HCT116 (cell line): ENCODE results near the gene MYH11. TPM values are rescaled to one million over a fixed set of nuclear protein-coding genes. Genes with fewer than 3 reads are reported as not detected.

Source experiments
- ATAC-seq: fragments of 200-7000 bp; cut with Tn5 transposase; 2 replicates; pipeline ENCODE4 v1.9.1; 2020; ENCODE audit warnings: mild to moderate bottlenecking, moderate library complexity
- BruUV-seq: library from RNA; stranded (reverse); fragments of 400-500 nt; replicated peaks from 2 replicates; lab custom pipeline; 2021; lab: Mats Ljungman, UMichigan
- CTCF ChIA-PET: fragments of 300-600 bp; sonication (Branson Sonifier 250); formaldehyde crosslinking; loops from one replicate; lab custom pipeline; 2021; ENCODE audit warnings: antibody characterized with exemption; lab: Charles Lee
- POLR2A ChIA-PET: fragments of 300-600, 350-600 bp; sonication (Branson Sonifier 250); formaldehyde crosslinking; loops from one replicate; lab custom pipeline; 2021; ENCODE audit warnings: antibody characterized with exemption; lab: Charles Lee
- RAD21 ChIA-PET, 2 experiments: fragments of 300-600 bp; sonication (Branson Sonifier 250); formaldehyde crosslinking; loops; one replicate each; lab custom pipeline; 2023; ENCODE audit warnings: low total read pairs in 2 of 2; ENCODE audit not compliant: uncharacterized antibody in 2 of 2, unreplicated experiment in 2 of 2, low non-redundant PET in 1 of 2; lab: Charles Lee
- DNase-seq: peaks from one replicate; pipeline ENCODE4 v3.0.0-alpha.2; 2010; ENCODE audit warnings: low read depth, low spot score
- H2AFZ ChIP-seq: fragments of 200-600 bp; shearing (Covaris generic), sonication (generic); 2 replicates; pipeline ENCODE4 v1.6.1; 2017; ENCODE audit warnings: low read depth, mixed run types, mixed read lengths, antibody characterized with exemption, low read length; ENCODE audit not compliant: poor library complexity, severe bottlenecking
- H3K27ac ChIP-seq: 2 replicates; pipeline ENCODE4 v1.5.1; 2012; ENCODE audit warnings: low read depth, low read length
- H3K27me3 ChIP-seq: fragments of 200-600 bp; sonication (generic); 2 replicates; pipeline ENCODE4 v1.6.1; 2016; ENCODE audit warnings: mixed run types, low read length, mixed read lengths; ENCODE audit not compliant: insufficient read depth
- H3K36me3 ChIP-seq, 2 experiments: fragments of 200-500 bp in 1 of 2; fragments of 200-600 bp in 1 of 2; sonication (Bioruptor generic) in 1 of 2; sonication (generic) in 1 of 2; 2 replicates each; pipeline versions ENCODE4 v1.5.1 to v1.6.1; 2014 to 2016; ENCODE audit warnings: low read length in 2 of 2, inconsistent platforms in 1 of 2, mixed read lengths in 1 of 2, mixed run types in 1 of 2; ENCODE audit not compliant: insufficient read depth in 2 of 2, control insufficient read depth in 1 of 2
- H3K4me1 ChIP-seq, 2 experiments: fragments of 200-600 bp in 1 of 2; sonication (generic) in 1 of 2; 2 replicates each; pipeline versions ENCODE4 v1.5.1 to v1.6.1; 2012 to 2017; ENCODE audit warnings: low read length in 2 of 2, inconsistent platforms in 1 of 2, mild to moderate bottlenecking in 1 of 2, mixed read lengths in 1 of 2, mixed run types in 1 of 2, moderate library complexity in 1 of 2; ENCODE audit not compliant: insufficient read depth in 2 of 2, control insufficient read depth in 1 of 2
- H3K4me2 ChIP-seq: fragments of 200-600 bp; sonication (generic); 2 replicates; pipeline ENCODE4 v1.6.1; 2017; ENCODE audit warnings: mixed run types, low read length, mixed read lengths
- H3K4me3 ChIP-seq, 2 experiments: fragments of 200-600 bp in 1 of 2; sonication (generic) in 1 of 2; replicated peaks in 1 of 2; 2 replicates each; pipeline ENCODE4 v1.5.1; 2011 to 2016; ENCODE audit warnings: low read length in 2 of 2, control low read depth in 1 of 2, low read depth in 1 of 2, mild to moderate bottlenecking in 1 of 2, mixed read lengths in 1 of 2, mixed run types in 1 of 2
- H3K79me2 ChIP-seq: fragments of 200-600 bp; sonication (generic); 2 replicates; pipeline ENCODE4 v1.6.1; 2017; ENCODE audit warnings: mild to moderate bottlenecking, mixed run types, low read length, moderate library complexity, mixed read lengths; ENCODE audit not compliant: insufficient read depth
- H3K9ac ChIP-seq: fragments of 200-600 bp; sonication (generic); 2 replicates; pipeline ENCODE4 v1.6.1; 2016; ENCODE audit warnings: low read length, mixed read lengths
- H3K9me2 ChIP-seq: fragments of 200-600 bp; sonication (generic), shearing (Covaris generic); 2 replicates; pipeline ENCODE4 v1.6.1; 2017; ENCODE audit warnings: mixed run types, mild to moderate bottlenecking, moderate library complexity; ENCODE audit not compliant: insufficient read depth
- H3K9me3 ChIP-seq, 2 experiments: fragments of 200-500 bp in 1 of 2; fragments of 200-600 bp in 1 of 2; sonication (Bioruptor generic) in 1 of 2; sonication (generic) in 1 of 2; 2 replicates each; pipeline ENCODE4 v1.6.1; 2014 to 2017; ENCODE audit warnings: low read length in 2 of 2, mixed read lengths in 2 of 2, inconsistent platforms in 1 of 2, low read depth in 1 of 2, mild to moderate bottlenecking in 1 of 2, mixed run types in 1 of 2, moderate library complexity in 1 of 2; ENCODE audit not compliant: control insufficient read depth in 1 of 2, insufficient read depth in 1 of 2
- H4K20me1 ChIP-seq: fragments of 200-600 bp; sonication (generic), shearing (Covaris generic); 2 replicates; pipeline ENCODE4 v1.6.1; 2017; ENCODE audit warnings: mixed run types, mild to moderate bottlenecking, moderate library complexity; ENCODE audit not compliant: insufficient read depth
- CBX3 ChIP-seq: IDR thresholded peaks from 2 replicates; pipeline ENCODE4 v1.6.1; 2012; ENCODE audit warnings: low read depth
- CTCF ChIP-seq, 3 experiments: fragments of 200-600 bp in 1 of 3; sonication (generic) in 1 of 3; IDR thresholded peaks in 2 of 3; conservative IDR thresholded peaks in 1 of 3; 2 replicates each; pipeline ENCODE4 v1.5.1; 2012 to 2017; ENCODE audit warnings: low read depth in 2 of 3, low read length in 2 of 3, antibody characterized with exemption in 1 of 3, borderline replicate concordance in 1 of 3, control low read depth in 1 of 3, mild to moderate bottlenecking in 1 of 3, mixed read lengths in 1 of 3, mixed run types in 1 of 3, moderate library complexity in 1 of 3; ENCODE audit not compliant: insufficient read depth in 1 of 3
- FOSL1 ChIP-seq: IDR thresholded peaks from 2 replicates; pipeline ENCODE4 v1.6.1; 2012; ENCODE audit warnings: low read depth
- RAD21 ChIP-seq: IDR thresholded peaks from 2 replicates; pipeline ENCODE4 v1.6.1; 2012; ENCODE audit warnings: low read depth, mild to moderate bottlenecking
- ZNF274 ChIP-seq: fragments of 200-500 bp; sonication (Bioruptor generic); IDR thresholded peaks from 2 replicates; pipeline ENCODE4 v1.6.1; 2014; ENCODE audit warnings: mild to moderate bottlenecking, low read depth, low read length, inconsistent platforms
- intact Hi-C: fragments of 100-400 bp; cut with micrococcal nuclease; formaldehyde crosslinking; loops from 2 replicates; pipeline ENCODE4 v1.10.0; 2022
- total RNA-seq: library from RNA; stranded (reverse); gene quantifications from one replicate; pipeline ENCODE4 v1.2.1, GENCODE V29; 2021; ENCODE audit not compliant: unreplicated experiment

Gene MYH11
- total RNA-seq, 1 experiment from 2014 or later = 0.61 TPM

DNA sequence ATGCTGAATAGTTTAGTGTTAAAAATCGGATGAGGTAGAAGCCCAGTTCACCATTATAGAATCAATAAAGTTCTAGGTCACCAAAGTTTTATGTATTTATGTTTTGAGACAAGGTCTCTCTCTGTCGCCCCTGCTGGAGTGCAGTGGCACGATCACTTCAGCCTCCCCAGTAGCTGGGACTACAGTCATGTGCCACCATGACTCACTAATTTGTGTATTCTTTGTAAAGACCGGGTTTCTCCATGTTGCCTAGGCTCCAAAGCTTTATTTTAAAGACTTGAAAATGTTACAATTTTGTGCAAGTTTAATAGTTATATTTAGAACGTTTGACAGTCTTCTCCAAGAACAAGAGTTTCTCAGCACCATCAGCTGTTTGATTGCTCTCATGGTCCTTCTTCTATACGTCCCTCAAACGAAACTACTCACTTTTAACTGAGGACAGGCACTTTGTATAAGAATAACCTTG, 174.7 kb downstream of the MYH11 start:
- ChIA-PET CTCF (interaction anchor here (0.7 to 1.6 kb wide), 7 partner anchors 11 to 180 kb away, joined by 3 to 6 read pairs (median 3); no protein-coding TSS in a partner anchor), POLR2A (interaction anchor here (1.3 kb wide), 1 partner anchor 91 kb away, joined by 3 read pairs; no protein-coding TSS in a partner anchor)

More for the DNA sequence above, 174.7 kb downstream of the MYH11 start:
- Histone ChIP-seq H3K4me1 (peaks cover 0 to 9% of the 10 kb centered on the region in 2 experiments; a peak in 2 of 4 replicates), H2AFZ (no peak overlapping the region), H3K4me3 (no peak overlapping the region), H3K27ac (no peak overlapping the region), H3K9ac (no peak overlapping the region), H4K20me1 (no peaks in the 10 kb centered on the region), H3K27me3 (no peaks in the 10 kb centered on the region), H3K9me3 (no peaks in the 10 kb centered on the region), H3K79me2 (peaks cover 36% of the 10 kb centered on the region), H3K36me3 (peaks cover 30 to 35% of the 10 kb centered on the region in 2 experiments), H3K9me2 (no peaks in the 10 kb centered on the region), H3K4me2 (peak overlapping the region; percentile 13; the same call in 1 of the 2 replicates)
- peak; percentile 96 for ATAC-seq
- DNase-seq = peak; percentile 33
- intact Hi-C loops = no loop called here
- RAD21 ChIA-PET = no interaction called here
- peak; percentile 45; the same call in 1 of the 2 replicates for TF ChIP-seq RAD21
- TF ChIP-seq FOSL1 = peak; percentile 43; the same call in 1 of the 2 replicates
- no peak for TF ChIP-seq ZNF274
- TF ChIP-seq CTCF (IDR thresholded peaks at IDR 0.05 in 2 of 3, conservative IDR thresholded peaks at IDR 0.05 in 1 of 3; ENCODE audit: borderline replicate concordance in 1 of 3, insufficient read depth in 1 of 3, low read depth in 2 of 3, low read length in 2 of 3) = peak; percentile 21 to 78 (median 75); a peak in 5 of 6 replicates
- 0 out of 2 replicates have a peak, but pooled peaks have one; percentile 20 for TF ChIP-seq CBX3
- no TSS peak for BruUV-seq
